Measurements from ENCODE around the gene FGF14. TPM values are rescaled to one million over a fixed set of nuclear protein-coding genes. Genes with fewer than 3 reads are reported as not detected.

The FGF14 gene
- total RNA-seq, 1 donor from 2014 or later = 0.23 TPM

- no peak for TF ChIP-seq EZH2 (IDR thresholded peaks at IDR 0.05; ENCODE audit: insufficient read depth, low read length)
- TF ChIP-seq, protein P1, sequence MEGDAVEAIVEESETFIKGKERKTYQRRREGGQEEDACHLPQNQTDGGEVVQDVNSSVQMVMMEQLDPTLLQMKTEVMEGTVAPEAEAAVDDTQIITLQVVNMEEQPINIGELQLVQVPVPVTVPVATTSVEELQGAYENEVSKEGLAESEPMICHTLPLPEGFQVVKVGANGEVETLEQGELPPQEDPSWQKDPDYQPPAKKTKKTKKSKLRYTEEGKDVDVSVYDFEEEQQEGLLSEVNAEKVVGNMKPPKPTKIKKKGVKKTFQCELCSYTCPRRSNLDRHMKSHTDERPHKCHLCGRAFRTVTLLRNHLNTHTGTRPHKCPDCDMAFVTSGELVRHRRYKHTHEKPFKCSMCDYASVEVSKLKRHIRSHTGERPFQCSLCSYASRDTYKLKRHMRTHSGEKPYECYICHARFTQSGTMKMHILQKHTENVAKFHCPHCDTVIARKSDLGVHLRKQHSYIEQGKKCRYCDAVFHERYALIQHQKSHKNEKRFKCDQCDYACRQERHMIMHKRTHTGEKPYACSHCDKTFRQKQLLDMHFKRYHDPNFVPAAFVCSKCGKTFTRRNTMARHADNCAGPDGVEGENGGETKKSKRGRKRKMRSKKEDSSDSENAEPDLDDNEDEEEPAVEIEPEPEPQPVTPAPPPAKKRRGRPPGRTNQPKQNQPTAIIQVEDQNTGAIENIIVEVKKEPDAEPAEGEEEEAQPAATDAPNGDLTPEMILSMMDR (IDR thresholded peaks at IDR 0.05; ENCODE audit: insufficient read depth, low read depth, low read length) = no peak
- FAIRE-seq = no peak
- no peaks in the 10 kb centered on the region for H3K27me3 Mint-ChIP-seq (ENCODE audit: low read depth, unreplicated experiment)
Observed at GRCh38 chr13:101946401-101946800, 455.4 kb downstream of the FGF14 start.

GRCh38 chr13:101945435-101945834, 456.4 kb downstream of the FGF14 start:
- no peaks in the 10 kb centered on the region for H3K4me1 Mint-ChIP-seq (ENCODE audit: low read depth, unreplicated experiment)
- FAIRE-seq (no peak), DNase-seq (ENCODE audit: low read depth) (no peak)
- Histone ChIP-seq H3K9me3 (ENCODE audit: insufficient read depth, low read depth, low read length) (no peaks in the 10 kb centered on the region), H4K20me1 (ENCODE audit: insufficient read depth, low read length) (no peaks in the 10 kb centered on the region), H3K9ac (ENCODE audit: low read length) (no peak overlapping the region), H3K4me2 (ENCODE audit: low read length) (no peak overlapping the region), H3K4me1 (ENCODE audit: insufficient read depth, low read length) (no peaks in the 10 kb centered on the region), H2AFZ (ENCODE audit: low read depth, low read length) (no peak overlapping the region), H3K4me3 (ENCODE audit: insufficient read depth, low read depth, low read length) (no peak overlapping the region), H3K27ac (ENCODE audit: low read depth, low read length) (no peak overlapping the region), H3K79me2 (ENCODE audit: insufficient read depth, low read length) (no peaks in the 10 kb centered on the region), H3K27me3 (ENCODE audit: insufficient read depth, low read length) (no peaks in the 10 kb centered on the region), H3K36me3 (ENCODE audit: insufficient read depth, low read length) (no peaks in the 10 kb centered on the region)
- no peak overlapping the region for H3K4me3 Mint-ChIP-seq (ENCODE audit: unreplicated experiment)
- TF ChIP-seq, protein P1 (IDR thresholded peaks at IDR 0.05; ENCODE audit: insufficient read depth, low read depth, low read length) = no peak
- TF ChIP-seq EZH2 (IDR thresholded peaks at IDR 0.05; ENCODE audit: insufficient read depth, low read length) = no peak
- no peaks in the 10 kb centered on the region for H3K27me3 Mint-ChIP-seq (ENCODE audit: low read depth, unreplicated experiment)
- no peak overlapping the region for H3K27ac Mint-ChIP-seq (ENCODE audit: unreplicated experiment)
- no peaks in the 10 kb centered on the region for H3K9me3 Mint-ChIP-seq (ENCODE audit: unreplicated experiment)
- H3K36me3 Mint-ChIP-seq (ENCODE audit: low read depth, unreplicated experiment) = no peaks in the 10 kb centered on the region

More at GRCh38 chr13:101946401-101946800, 455.4 kb downstream of the FGF14 start:
- Histone ChIP-seq H3K4me3 (ENCODE audit: insufficient read depth, low read depth, low read length) (no peak overlapping the region), H4K20me1 (ENCODE audit: insufficient read depth, low read length) (no peaks in the 10 kb centered on the region), H3K9ac (ENCODE audit: low read length) (no peak overlapping the region), H3K4me1 (ENCODE audit: insufficient read depth, low read length) (no peaks in the 10 kb centered on the region), H3K27ac (ENCODE audit: low read depth, low read length) (no peak overlapping the region), H3K4me2 (ENCODE audit: low read length) (no peak overlapping the region), H3K79me2 (ENCODE audit: insufficient read depth, low read length) (no peaks in the 10 kb centered on the region), H2AFZ (ENCODE audit: low read depth, low read length) (no peak overlapping the region), H3K9me3 (ENCODE audit: insufficient read depth, low read depth, low read length) (no peaks in the 10 kb centered on the region), H3K36me3 (ENCODE audit: insufficient read depth, low read length) (no peaks in the 10 kb centered on the region), H3K27me3 (ENCODE audit: insufficient read depth, low read length) (no peaks in the 10 kb centered on the region)
- H3K27ac Mint-ChIP-seq (ENCODE audit: unreplicated experiment) = no peak overlapping the region
- no peaks in the 10 kb centered on the region for H3K9me3 Mint-ChIP-seq (ENCODE audit: unreplicated experiment)
- H3K4me1 Mint-ChIP-seq (ENCODE audit: low read depth, unreplicated experiment) = no peaks in the 10 kb centered on the region
- no peak overlapping the region for H3K4me3 Mint-ChIP-seq (ENCODE audit: unreplicated experiment)
- H3K36me3 Mint-ChIP-seq (ENCODE audit: low read depth, unreplicated experiment) = no peaks in the 10 kb centered on the region
- DNase-seq (ENCODE audit: low read depth) = no peak

DNA sequence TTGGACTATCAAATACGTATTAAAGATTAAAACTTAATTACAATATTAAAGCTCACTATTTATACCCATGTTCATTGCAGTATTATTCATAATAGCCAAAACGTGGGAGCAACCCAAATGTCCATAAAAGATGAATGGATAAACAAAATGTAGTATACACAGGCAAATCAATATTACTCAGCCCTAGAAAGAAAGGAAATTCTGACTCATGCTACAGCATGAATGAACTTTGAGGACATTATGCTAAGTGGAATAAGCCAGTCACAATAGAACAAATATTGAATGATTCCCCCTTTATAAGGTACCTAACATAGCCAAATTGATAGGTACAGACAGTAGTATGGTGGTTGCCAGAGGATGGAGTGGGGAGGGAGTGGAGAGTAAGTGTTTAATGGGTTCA, 457.3 kb downstream of the FGF14 start:
- TF ChIP-seq, protein P1 (IDR thresholded peaks at IDR 0.05; ENCODE audit: insufficient read depth, low read depth, low read length) = no peak
- no peak for TF ChIP-seq EZH2 (IDR thresholded peaks at IDR 0.05; ENCODE audit: insufficient read depth, low read length)
- no peaks in the 10 kb centered on the region for H3K4me1 ChIP-seq (ENCODE audit: insufficient read depth, low read length)
- no peak overlapping the region for H2AFZ ChIP-seq (ENCODE audit: low read depth, low read length)
- no peak overlapping the region for H3K9ac ChIP-seq (ENCODE audit: low read length)
- peaks cover 7% of the 10 kb centered on the region for H3K27me3 Mint-ChIP-seq (ENCODE audit: low read depth, unreplicated experiment)
- no peaks in the 10 kb centered on the region for H4K20me1 ChIP-seq (ENCODE audit: insufficient read depth, low read length)
- FAIRE-seq (no peak), DNase-seq (ENCODE audit: low read depth) (no peak)
- no peak overlapping the region for H3K4me2 ChIP-seq (ENCODE audit: low read length)
- H3K79me2 ChIP-seq (ENCODE audit: insufficient read depth, low read length) = no peaks in the 10 kb centered on the region
- no peak overlapping the region for H3K4me3 ChIP-seq (ENCODE audit: insufficient read depth, low read depth, low read length)
- no peak overlapping the region for H3K27ac ChIP-seq (ENCODE audit: low read depth, low read length)
- no peaks in the 10 kb centered on the region for H3K9me3 Mint-ChIP-seq (ENCODE audit: unreplicated experiment)
- H3K27me3 ChIP-seq (ENCODE audit: insufficient read depth, low read length) = peaks cover 3% of the 10 kb centered on the region
- H3K27ac Mint-ChIP-seq (ENCODE audit: unreplicated experiment) = no peak overlapping the region
- H3K9me3 ChIP-seq (ENCODE audit: insufficient read depth, low read depth, low read length) = no peaks in the 10 kb centered on the region
- H3K36me3 ChIP-seq (ENCODE audit: insufficient read depth, low read length) = no peaks in the 10 kb centered on the region
- no peaks in the 10 kb centered on the region for H3K36me3 Mint-ChIP-seq (ENCODE audit: low read depth, unreplicated experiment)
- H3K4me1 Mint-ChIP-seq (ENCODE audit: low read depth, unreplicated experiment) = no peaks in the 10 kb centered on the region
- no peak overlapping the region for H3K4me3 Mint-ChIP-seq (ENCODE audit: unreplicated experiment)

All from astrocyte (in vitro differentiated cells and primary cell).